Spleen (tissue), 11 donors: Measurements from ENCODE around the gene CCDC81. TPM values are rescaled to one million over a fixed set of nuclear protein-coding genes. Genes with fewer than 3 reads are reported as not detected.
A peak's percentile ranks its signal among the peaks of the same experiment; 100 is the strongest.

Experiments
- DNase-seq: peaks from one replicate; pipeline ENCODE4 v3.0.0-alpha.2; 2020
- H3K27ac ChIP-seq, 8 donors: fragments of 200-600 bp; sonication (generic) in 7 of 8; 1 replicate in 4 of 8; 2 replicates in 4 of 8; pipeline versions ENCODE4 v1.5.0 to v1.8.0; 2016 to 2021; ENCODE audit warnings: inconsistent platforms in 4 of 8, mild to moderate bottlenecking in 4 of 8, moderate library complexity in 1 of 8
- H3K27me3 ChIP-seq, 7 donors: fragments of 200-600 bp; sonication (generic) in 6 of 7; replicated peaks in 1 of 7; 1 replicate in 4 of 7; 2 replicates in 3 of 7; pipeline versions ENCODE4 v1.5.0 to v1.8.0; 2016 to 2021; ENCODE audit warnings: inconsistent platforms in 3 of 7, mild to moderate bottlenecking in 1 of 7
- H3K36me3 ChIP-seq, 6 donors: fragments of 200-600 bp; sonication (generic) in 5 of 6; 1 replicate in 4 of 6; 2 replicates in 2 of 6; pipeline versions ENCODE4 v1.5.0 to v1.8.0; 2016 to 2021; ENCODE audit warnings: inconsistent platforms in 2 of 6
- H3K4me1 ChIP-seq, 6 donors: fragments of 200-600 bp; sonication (generic) in 5 of 6; 1 replicate in 3 of 6; 2 replicates in 3 of 6; pipeline versions ENCODE4 v1.5.0 to v1.8.0; 2016 to 2021; ENCODE audit warnings: inconsistent platforms in 3 of 6
- H3K4me3 ChIP-seq, 8 donors: fragments of 200-600 bp; sonication (generic) in 7 of 8; 1 replicate in 4 of 8; 2 replicates in 4 of 8; pipeline versions ENCODE4 v1.5.0 to v1.8.0; 2016 to 2021; ENCODE audit warnings: inconsistent platforms in 4 of 8, mild to moderate bottlenecking in 4 of 8, moderate library complexity in 2 of 8
- H3K9me3 ChIP-seq, 8 donors: fragments of 200-600 bp; sonication (generic) in 7 of 8; 1 replicate in 4 of 8; 2 replicates in 4 of 8; pipeline versions ENCODE4 v1.5.0 to v1.8.0; 2016 to 2021; ENCODE audit warnings: inconsistent platforms in 4 of 8
- POLR2A ChIP-seq, 3 donors: fragments of 450-650 bp; IDR thresholded peaks; one replicate each; pipeline ENCODE4 v1.5.1; 2017; ENCODE audit warnings: antibody characterized with exemption in 3 of 3, mild to moderate bottlenecking in 1 of 3
- POLR2AphosphoS5 ChIP-seq, 3 donors: sonication (generic); formaldehyde crosslinking; IDR thresholded peaks; one replicate each; pipeline ENCODE4 v1.5.1; 2017; ENCODE audit warnings: antibody characterized with exemption in 3 of 3
- WGBS, 5 donors: extraction: QIAGEN DNeasy Blood & Tissue Kit in 3 of 5; methylation state at CpG; one replicate each; pipeline versions ENCODE4 v1.1.5 to v1.1.7; 2013 to 2018; 5-methylcytosine and 5-hydroxymethylcytosine counted together
- intact Hi-C: fragments of 100-400 bp; cut with DNase I; formaldehyde crosslinking; loops from one replicate; pipeline ENCODE4 v1.15.0; 2023; ENCODE audit warnings: low total_unique reads
- polyA plus RNA-seq, 3 donors: library from polyadenylated mRNA; stranded (reverse); fragments of 200-250 nt; gene quantifications; one replicate each; pipeline ENCODE4 v1.2.1, GENCODE V29; 2013
- total RNA-seq, 7 donors: library from RNA; depleted of rRNA in 3 of 7; stranded (reverse); fragments of >200 nt in 3 of 7; fragmentation: NEBNext Ultra II Directional in 4 of 7; extraction: Animal tissue kit (Norgen Biotek cat#: 25700) in 4 of 7; gene quantifications; one replicate each; pipeline versions ENCODE4 v1.1.0 to v1.2.1, GENCODE V29; 2016 to 2021
- TF ChIP-seq, protein P1 (sequence below), 11 experiments: fragments of 200-600 bp in 7 of 11; fragments of 450-650 bp in 4 of 11; sonication (generic) in 4 of 11; IDR thresholded peaks in 8 of 11; conservative IDR thresholded peaks in 3 of 11; 1 replicate in 7 of 11; 2 replicates in 4 of 11; pipeline versions ENCODE4 v1.4.0 to v1.8.0; 2016 to 2021; ENCODE audit warnings: antibody characterized with exemption in 11 of 11, inconsistent platforms in 4 of 11, mild to moderate bottlenecking in 1 of 11
- donor health status: healthy with polysubstance abuse.
- donor health status: DM: no; HTN: no; CAD: no; lungs with moderate emphysema.
- donor health status: DM: no; HTN: no; CAD: no.
- donor health status: Bipolar disorder and iron deficiency.
- donor health status: healthy.
- donor health status: DM: no; HTN: no; CAD: no.
- donor health status: DM: yes; HTN: yes; CAD: no.

The CCDC81 gene
- total and polyA plus RNA-seq, 10 donors, result 0.46 to 3.2 (median 0.83) TPM; not detected in 1

DNA sequence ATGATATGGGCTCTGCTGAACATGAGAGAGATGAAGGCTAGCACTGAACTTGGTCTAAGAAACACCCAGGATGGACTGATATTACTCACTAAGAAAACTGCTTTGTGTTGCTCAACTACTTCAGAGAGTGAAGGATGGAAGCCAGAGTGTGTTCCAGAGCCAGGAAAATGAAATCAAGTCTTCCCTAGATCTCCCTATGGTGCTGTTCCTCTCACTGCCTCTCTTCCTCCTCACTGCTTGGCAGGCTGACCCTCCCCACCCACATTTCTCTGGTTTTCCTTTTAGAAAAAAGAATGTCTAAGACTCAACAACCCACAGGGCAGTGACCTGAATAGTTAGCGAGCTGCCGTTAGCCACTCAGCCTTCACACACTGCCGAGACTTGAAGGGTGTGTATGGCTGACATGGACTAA lies 65.6 kb downstream of the CCDC81 start:
- Histone ChIP-seq H3K27me3 (no peaks in the 10 kb centered on the region), H3K36me3 (peaks cover 0 to 28% (median 0%) of the 10 kb centered on the region in 6 donors), H3K27ac (peak overlapping the region in 1 of 8 donors; percentile 13), H3K4me1 (no peaks in the 10 kb centered on the region), H3K9me3 (no peaks in the 10 kb centered on the region), H3K4me3 (no peak overlapping the region)
- TF ChIP-seq, protein P1, sequence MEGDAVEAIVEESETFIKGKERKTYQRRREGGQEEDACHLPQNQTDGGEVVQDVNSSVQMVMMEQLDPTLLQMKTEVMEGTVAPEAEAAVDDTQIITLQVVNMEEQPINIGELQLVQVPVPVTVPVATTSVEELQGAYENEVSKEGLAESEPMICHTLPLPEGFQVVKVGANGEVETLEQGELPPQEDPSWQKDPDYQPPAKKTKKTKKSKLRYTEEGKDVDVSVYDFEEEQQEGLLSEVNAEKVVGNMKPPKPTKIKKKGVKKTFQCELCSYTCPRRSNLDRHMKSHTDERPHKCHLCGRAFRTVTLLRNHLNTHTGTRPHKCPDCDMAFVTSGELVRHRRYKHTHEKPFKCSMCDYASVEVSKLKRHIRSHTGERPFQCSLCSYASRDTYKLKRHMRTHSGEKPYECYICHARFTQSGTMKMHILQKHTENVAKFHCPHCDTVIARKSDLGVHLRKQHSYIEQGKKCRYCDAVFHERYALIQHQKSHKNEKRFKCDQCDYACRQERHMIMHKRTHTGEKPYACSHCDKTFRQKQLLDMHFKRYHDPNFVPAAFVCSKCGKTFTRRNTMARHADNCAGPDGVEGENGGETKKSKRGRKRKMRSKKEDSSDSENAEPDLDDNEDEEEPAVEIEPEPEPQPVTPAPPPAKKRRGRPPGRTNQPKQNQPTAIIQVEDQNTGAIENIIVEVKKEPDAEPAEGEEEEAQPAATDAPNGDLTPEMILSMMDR (IDR thresholded peaks at IDR 0.05 in 8 of 11, conservative IDR thresholded peaks at IDR 0.05 in 3 of 11), result no peak
- TF ChIP-seq POLR2A (IDR thresholded peaks at IDR 0.05) (no peak), POLR2AphosphoS5 (IDR thresholded peaks at IDR 0.05) (no peak)
- no peak for DNase-seq
- WGBS, 5 donors, result 74 to 100% (median 84%) methylated on average over 3 of the region's 3 CpGs
- intact Hi-C loops, result no loop called here

DNA sequence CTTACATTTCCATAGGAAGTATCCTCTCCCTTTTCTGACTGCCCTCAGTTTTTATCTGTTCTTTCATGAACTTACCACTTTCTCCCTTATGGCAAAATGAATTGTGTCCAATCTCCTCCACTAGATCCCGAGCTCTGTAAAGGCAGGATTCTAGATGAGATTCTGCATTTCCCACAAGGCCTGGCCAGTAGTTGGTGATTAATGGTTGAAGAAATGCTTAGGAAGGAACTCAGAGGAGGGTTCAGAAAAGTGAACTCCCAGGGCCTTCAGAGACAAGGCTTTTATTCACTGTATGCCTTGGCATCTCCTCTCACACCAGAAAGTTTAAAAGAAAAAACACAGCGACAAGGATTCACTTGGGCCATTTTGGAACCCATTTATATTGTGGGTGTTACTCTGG lies 66.2 kb downstream of the CCDC81 start:
- DNase-seq, result no peak
- no peaks in the 10 kb centered on the region for H3K9me3 ChIP-seq
- H3K27me3 ChIP-seq, result no peaks in the 10 kb centered on the region
- peaks cover 0 to 32% (median under 1%) of the 10 kb centered on the region in 6 donors for H3K36me3 ChIP-seq
- intact Hi-C loops, result no loop called here
- peak overlapping the region in 1 of 8 donors; percentile 13 for H3K27ac ChIP-seq
- 73 to 93% (median 93%) methylated on average over 2 of the region's 2 CpGs for WGBS, 5 donors
- no peak overlapping the region for H3K4me3 ChIP-seq
- TF ChIP-seq POLR2AphosphoS5 (IDR thresholded peaks at IDR 0.05) (no peak), POLR2A (IDR thresholded peaks at IDR 0.05) (no peak)
- TF ChIP-seq, protein P1 (IDR thresholded peaks at IDR 0.05 in 8 of 11, conservative IDR thresholded peaks at IDR 0.05 in 3 of 11), result no peak
- no peaks in the 10 kb centered on the region for H3K4me1 ChIP-seq

DNA sequence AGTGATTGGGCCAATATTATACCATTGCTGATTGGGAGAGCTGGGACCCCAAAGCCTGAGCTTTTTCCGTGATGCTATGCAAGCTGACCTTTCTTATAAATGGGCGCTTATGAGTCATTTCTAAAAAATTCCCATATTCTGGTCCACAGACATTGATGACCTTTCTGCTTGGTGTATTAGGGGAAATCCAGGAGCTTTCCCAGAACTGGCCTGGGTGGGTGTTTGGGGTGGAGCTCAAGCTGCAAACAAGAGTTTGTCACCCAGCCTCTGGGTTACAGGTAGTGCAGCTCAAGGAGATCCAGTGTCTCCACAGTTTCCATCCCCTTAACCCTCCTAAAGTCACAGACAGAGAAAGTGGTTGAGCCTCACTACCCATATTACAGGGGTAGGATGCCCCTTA lies 67.7 kb downstream of the CCDC81 start:
- no peak overlapping the region for H3K4me3 ChIP-seq
- no peaks in the 10 kb centered on the region for H3K9me3 ChIP-seq
- TF ChIP-seq, protein P1 (IDR thresholded peaks at IDR 0.05 in 8 of 11, conservative IDR thresholded peaks at IDR 0.05 in 3 of 11), result no peak
- TF ChIP-seq POLR2A (IDR thresholded peaks at IDR 0.05), result no peak
- TF ChIP-seq POLR2AphosphoS5 (IDR thresholded peaks at IDR 0.05), result no peak
- peaks cover 0 to 45% (median 1%) of the 10 kb centered on the region in 6 donors for H3K36me3 ChIP-seq
- H3K4me1 ChIP-seq, result no peaks in the 10 kb centered on the region
- H3K27me3 ChIP-seq, result no peaks in the 10 kb centered on the region
- DNase-seq, result no peak
- H3K27ac ChIP-seq, result no peak overlapping the region
- intact Hi-C loops, result no loop called here
- WGBS, 5 donors, result 71 to 93% (median 88%) methylated on average over 2 of the region's 2 CpGs

DNA sequence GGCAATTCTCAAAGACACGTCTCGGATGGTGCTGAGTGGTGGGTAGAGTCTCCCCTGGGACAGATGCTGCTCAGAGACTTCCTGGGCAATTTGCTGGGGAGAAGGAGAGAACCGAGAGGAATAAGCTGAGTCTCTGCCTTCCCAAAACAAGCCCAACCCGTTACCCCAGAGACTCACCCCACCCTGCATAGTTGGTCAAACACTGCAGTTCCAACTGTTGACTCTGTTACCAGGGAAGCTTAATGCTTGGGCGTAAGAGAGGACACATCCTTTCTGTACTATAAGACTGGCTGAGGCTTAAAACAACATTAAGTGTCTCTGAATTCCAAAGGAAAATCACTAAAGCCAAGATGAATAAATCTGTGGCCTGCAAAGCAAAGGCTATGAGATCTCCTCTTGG lies 68.1 kb downstream of the CCDC81 start:
- intact Hi-C loops, result no loop called here
- peaks cover 0 to 45% (median 1%) of the 10 kb centered on the region in 6 donors for H3K36me3 ChIP-seq
- 80 to 88% (median 86%) methylated on average over 2 to 5 of the region's 5 CpGs for WGBS, 5 donors
- H3K27ac ChIP-seq, result no peak overlapping the region
- H3K4me3 ChIP-seq, result no peak overlapping the region
- H3K9me3 ChIP-seq, result no peaks in the 10 kb centered on the region
- no peaks in the 10 kb centered on the region for H3K4me1 ChIP-seq
- no peaks in the 10 kb centered on the region for H3K27me3 ChIP-seq
- DNase-seq, result no peak
- TF ChIP-seq, protein P1 (IDR thresholded peaks at IDR 0.05 in 8 of 11, conservative IDR thresholded peaks at IDR 0.05 in 3 of 11), result no peak
- TF ChIP-seq POLR2A (IDR thresholded peaks at IDR 0.05), result no peak
